SH-SY5Y (cell line): Measurements from ENCODE around the gene COQ8A.

Source experiments
- GATA2 ChIP-seq: IDR thresholded peaks from 2 replicates; pipeline ENCODE4 v1.6.1; 2011; ENCODE audit warnings: mild to moderate bottlenecking, low read depth, low read length
- GATA3 ChIP-seq: IDR thresholded peaks from 2 replicates; pipeline ENCODE4 v1.6.1; 2011; ENCODE audit warnings: low read depth, mild to moderate bottlenecking, low read length, moderate library complexity

DNA sequence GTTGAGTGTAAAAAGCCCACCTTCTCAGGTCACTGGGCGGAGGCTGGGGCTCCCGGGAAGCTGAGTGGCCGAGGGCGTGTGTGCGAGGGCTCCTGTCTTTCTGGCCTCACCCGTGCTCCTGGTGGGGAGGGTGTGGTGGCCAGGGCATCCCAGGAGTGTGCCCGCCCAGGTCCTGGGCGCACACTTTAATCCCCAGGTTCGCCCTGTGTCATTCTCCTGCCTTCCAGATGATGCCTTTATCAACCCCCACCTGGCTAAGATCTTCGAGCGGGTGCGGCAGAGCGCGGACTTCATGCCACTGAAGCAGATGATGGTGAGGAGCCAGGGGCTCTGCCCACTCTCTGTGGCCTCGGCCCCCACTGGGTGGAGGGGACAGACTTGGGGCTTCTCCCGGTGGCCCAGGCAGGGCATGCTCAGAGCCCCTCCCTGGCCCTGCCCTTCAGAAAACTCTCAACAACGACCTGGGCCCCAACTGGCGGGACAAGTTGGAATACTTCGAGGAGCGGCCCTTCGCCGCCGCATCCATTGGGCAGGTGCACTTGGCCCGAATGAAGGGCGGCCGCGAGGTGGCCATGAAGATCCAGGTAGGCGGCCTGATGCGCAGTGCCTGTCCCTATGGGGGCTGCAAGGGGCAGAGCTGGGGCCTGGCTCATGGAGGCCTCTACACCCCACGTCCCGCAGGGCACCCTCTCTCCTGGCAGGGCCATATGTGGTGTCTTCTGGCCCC is 42.5 kb downstream of the COQ8A start:
- TF ChIP-seq GATA2: no peak
- no peak for TF ChIP-seq GATA3
